ENCODE measurements around the gene TOR2A.

TOR2A gene

DNA sequence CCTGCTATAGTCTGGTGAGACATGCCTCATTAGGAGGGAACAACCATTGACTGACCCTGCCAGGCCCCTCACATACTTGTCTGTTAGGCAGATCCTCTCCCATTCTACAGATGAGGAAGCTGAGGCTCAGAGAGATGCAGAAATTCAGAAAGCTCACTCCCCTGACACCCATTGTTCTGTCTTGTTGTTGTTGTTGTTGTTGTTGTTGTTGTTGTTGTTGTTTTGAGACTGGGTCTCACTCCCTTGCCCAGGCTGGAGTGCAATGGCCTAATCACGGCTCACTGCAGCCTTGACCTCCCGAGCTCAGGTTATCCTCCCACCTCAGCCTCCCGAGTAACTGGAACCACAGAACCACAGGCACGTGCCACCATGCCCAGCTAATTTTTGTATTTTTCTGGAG, 41.4 kb downstream of the TOR2A start:
- no peak for DNase-seq

DNA sequence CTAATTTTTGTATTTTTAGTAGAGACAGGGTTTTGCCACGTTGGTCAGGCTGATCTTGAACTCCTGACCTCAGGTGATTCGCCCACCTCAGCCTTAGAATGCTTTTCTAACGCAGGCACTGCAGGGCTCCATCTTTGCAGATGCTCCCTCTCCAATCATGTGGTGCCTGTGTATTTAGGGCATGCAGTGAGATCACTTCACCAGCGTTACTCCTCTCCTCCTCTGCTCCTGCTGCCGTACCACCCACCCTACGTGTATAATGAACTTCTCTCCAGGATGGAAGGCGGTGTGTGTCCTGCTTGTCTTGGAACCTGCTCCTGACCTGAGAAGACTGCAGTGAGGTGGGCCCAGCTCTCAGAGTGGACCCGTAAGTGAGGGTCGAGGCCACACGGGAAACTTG, 42.0 kb downstream of the TOR2A start:
- DNase-seq: no peak

DNA sequence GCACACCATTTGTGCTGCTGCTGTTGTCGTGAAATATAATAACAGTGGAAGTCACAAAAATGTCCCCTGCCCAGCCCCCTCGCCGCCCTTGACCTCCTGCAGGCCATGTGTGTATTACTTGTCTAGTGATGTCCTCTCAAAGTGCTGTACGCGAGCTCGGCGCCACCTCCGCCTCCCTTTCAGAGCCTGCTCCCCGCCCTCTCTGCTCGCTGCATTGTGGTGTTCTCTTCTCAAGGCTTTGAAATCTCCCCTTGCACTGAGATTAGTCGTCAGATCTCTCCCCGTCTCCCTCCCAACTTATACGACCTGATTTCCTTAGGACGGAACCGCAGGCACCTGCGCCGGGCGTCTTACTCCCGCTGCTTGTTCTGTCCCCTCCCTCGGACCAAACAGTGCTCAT, 43.0 kb downstream of the TOR2A start:
- no peak for DNase-seq

DNA sequence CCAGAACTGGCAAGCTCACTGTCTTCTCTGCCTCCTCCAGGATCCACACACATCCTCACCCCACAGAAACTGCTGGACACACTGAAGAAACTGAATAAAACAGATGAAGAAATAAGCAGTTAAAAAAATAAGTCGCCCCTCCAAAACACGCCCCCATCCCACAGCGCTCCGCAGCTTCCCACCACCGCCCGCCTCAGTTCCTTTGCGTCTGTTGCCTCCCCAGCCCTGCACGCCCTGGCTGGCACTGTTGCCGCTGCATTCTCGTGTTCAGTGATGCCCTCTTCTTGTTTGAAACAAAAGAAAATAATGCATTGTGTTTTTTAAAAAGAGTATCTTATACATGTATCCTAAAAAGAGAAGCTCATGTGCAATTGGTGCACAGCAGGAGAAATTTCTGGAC, 44.4 kb downstream of the TOR2A start:
- no peak for DNase-seq

DNA sequence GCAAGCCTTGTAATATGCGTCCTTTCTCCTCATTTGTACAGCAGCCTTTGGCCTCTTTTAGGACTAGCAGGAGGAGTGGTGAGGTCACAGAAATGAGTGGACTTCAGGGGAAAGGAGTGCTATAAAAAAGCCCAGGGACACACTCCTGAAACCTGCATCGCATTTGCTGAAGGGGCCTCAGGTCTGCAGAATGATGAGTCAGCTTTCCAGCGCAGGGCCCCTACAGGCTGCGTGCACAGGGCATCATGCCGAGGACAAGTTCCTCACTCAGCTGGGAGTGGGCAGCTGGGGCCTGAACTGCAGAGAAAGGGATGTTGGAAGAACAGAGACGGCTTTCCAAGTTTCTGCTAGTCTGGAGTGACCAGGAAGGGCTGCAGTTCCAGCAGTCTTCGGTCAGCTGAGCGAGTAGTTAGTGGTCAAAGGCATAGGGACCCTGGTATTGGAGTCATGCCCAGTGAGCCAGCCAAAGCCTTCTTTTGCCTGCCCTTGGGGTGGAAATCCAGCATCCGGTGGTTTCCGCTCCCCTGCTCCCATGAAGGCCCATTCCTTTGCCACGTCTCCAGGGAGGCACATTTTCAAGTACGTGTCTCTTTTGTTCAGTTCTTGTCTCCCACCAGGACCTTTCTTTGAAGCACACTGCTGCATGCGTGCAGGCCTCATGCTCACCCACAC, 45.6 kb downstream of the TOR2A start:
- DNase-seq: no peak

DNA sequence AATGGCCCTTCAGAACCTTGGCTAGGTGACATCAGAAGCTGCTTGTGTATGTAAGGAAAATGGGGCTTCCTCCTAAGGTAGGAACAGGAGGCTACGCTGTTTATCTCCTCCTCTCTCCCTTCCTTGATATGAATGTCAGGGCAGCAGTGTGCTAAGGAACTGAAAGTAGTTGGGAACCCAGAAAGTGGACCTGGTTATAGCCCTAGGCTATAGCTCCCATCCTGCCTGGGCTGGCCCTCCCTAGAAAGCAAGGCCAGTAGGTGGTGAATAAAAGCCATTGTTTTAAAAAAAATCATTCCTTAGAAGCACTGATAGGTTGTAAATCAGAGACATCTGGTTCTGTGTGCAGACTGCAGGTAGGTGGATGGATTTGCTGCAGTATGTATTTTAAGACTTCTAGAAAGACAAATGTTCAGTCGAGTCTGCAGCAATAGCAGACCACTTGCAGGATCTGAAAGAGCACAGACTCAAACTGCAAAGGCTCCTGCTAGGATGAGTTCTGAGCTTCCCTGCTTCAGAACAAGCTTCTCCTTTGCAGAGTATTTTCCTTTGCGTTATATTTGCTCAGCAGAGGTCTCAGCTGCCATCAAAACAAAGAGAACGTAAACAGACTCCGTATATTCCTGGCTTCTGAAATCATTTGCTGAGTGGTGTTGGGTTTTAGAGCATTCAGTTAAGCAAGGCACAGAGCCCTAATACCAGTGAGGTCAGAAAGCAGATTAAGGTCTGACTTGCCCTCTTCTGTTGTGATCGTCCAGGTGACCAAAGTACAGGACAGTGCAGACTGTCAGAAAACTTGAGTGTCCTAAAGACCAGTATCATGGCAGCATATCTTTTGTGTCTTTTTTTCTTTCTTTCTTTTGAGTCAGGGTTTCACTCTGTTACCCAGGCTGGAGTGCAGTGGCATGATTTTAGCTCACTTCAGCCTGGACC, 48.4 kb downstream of the TOR2A start:
- DNase-seq: no peak

DNA sequence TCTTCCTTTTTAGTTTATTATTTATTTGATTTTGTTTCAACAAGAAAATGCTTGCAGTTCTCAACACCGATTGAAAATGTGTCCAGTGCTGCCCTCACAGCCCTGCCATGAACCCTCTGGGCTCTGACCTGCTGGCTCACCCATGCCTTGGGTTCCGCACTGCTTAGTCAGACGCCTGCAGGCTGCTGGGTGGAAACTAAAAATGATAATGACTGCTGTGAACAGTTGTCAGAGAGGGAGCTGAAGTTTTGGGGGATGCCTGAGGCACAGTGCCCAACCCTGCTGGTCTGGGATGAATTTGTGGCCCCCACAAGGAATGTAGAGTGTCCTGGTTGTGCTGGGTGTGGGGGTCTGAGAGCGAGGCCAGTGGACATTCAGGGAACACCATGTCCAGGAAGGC, 50.5 kb downstream of the TOR2A start:
- no peak for DNase-seq

DNA sequence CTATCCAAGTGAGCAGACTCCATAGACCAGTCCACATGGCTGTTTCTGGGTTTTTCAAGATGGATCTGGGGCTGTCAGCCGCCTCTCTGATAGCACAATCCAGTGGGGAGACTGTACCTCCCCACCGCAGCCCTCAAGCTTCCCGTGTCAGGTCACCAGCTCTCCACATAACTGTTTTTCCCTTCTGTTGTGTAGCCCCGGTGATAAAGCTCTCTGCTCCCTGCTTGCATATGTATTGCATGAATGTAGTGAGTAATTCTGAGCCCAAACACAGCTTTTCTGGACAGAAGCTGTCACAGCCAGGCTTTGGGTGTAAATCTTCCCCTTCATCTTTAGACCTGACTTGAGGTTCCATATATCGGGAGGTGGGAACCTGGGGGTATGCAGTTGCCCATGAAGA, 51.4 kb downstream of the TOR2A start:
- no peak for DNase-seq

DNA sequence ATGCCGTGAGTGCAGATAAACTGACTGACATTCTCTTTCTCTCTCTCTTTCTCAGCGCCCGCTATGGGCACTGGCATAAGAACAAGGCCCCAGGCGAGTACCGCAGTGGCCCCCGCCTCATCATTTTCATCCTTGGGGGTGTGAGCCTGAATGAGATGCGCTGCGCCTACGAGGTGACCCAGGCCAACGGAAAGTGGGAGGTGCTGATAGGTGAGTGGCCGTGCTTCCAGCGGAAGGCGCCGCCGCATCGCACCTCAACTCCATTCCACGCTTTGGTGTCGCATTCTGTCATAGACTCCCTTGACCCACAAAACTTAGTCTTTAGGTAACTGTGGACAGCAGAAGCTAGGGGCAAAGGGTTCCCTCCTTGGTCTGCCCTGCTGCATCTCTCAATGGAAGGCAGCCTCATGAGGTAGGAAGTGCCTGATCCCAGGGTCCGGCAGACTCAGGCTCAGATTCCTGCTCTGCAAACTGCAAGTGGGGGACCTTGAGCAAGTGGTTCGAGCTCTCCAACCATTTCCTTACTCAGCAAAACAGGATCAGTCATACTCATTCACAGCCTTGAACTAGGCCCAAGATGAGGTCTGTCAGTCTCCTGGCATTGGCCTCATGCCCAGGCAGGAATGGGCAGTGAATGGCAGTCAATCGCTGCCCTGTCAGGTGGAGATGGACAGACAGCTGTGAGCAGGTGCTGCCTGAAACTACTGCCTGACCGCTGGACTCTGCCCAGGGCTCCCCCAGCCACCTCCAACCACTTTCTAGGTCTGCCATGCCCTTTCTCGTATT, 52.5 kb downstream of the TOR2A start:
- DNase-seq: no peak

Measured in kidney glomerular epithelial cell (primary cell).